ENCODE results near the gene IP6K3. TPM values are rescaled to one million over a fixed set of nuclear protein-coding genes. Genes with fewer than 3 reads are reported as not detected.

The IP6K3 gene
- total and polyA plus RNA-seq, 11 donors: 11.7 to 72.4 (median 30.8) TPM

DNA sequence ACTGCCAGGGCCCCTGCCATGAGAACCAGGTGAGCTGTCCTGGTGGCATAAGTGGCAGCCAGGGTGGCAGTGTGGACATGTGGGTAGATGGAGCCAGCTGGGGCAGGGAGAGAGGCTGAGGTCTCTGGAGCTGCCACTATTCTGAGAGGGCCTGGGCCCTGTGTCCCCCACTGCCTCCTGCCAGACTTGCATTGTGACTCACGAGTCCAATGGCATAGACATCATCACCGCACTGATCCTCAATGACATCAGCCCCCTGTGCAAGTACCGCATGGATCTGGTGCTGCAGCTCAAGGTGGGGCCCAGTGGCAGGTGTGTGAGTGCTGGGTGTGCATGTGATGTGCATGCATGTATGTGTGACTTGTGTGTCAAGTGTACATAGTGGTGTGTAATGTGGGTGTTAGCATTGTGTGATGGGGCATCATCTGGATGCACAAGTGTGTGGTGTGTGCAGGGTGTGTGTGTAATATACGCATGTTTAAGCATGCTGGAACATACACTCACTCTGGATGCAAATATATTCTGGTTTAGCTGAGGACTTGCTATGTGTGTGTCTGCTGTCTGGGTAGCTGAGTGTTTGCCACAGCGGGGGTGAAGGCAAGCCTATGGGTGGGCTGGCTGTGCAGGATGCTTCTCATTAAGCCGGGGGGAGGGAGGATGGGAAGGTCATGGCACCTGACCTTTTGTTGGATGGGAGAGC is 60.3 kb downstream of the IP6K3 start:
- intact Hi-C loops (cut with DNase I): no loop called here
- Histone ChIP-seq H3K36me3 (peaks cover 0 to 87% (median 51%) of the 10 kb centered on the region in 9 donors), H3K27me3 (no peaks in the 10 kb centered on the region), H3K4me1 (peaks cover 0 to 14% (median 3%) of the 10 kb centered on the region in 12 donors), H3K4me3 (no peak overlapping the region), H3K27ac (no peak overlapping the region), H3K9me3 (no peaks in the 10 kb centered on the region)
- WGBS, 4 donors: 75 to 86% (median 82%) methylated on average over 6 of the region's 6 CpGs
- DNase-seq (no peak), ATAC-seq (no peak)
- TF ChIP-seq POLR2A (IDR thresholded peaks at IDR 0.05): no peak
- TF ChIP-seq, protein P1, sequence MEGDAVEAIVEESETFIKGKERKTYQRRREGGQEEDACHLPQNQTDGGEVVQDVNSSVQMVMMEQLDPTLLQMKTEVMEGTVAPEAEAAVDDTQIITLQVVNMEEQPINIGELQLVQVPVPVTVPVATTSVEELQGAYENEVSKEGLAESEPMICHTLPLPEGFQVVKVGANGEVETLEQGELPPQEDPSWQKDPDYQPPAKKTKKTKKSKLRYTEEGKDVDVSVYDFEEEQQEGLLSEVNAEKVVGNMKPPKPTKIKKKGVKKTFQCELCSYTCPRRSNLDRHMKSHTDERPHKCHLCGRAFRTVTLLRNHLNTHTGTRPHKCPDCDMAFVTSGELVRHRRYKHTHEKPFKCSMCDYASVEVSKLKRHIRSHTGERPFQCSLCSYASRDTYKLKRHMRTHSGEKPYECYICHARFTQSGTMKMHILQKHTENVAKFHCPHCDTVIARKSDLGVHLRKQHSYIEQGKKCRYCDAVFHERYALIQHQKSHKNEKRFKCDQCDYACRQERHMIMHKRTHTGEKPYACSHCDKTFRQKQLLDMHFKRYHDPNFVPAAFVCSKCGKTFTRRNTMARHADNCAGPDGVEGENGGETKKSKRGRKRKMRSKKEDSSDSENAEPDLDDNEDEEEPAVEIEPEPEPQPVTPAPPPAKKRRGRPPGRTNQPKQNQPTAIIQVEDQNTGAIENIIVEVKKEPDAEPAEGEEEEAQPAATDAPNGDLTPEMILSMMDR (IDR thresholded peaks at IDR 0.05): no peak

DNA sequence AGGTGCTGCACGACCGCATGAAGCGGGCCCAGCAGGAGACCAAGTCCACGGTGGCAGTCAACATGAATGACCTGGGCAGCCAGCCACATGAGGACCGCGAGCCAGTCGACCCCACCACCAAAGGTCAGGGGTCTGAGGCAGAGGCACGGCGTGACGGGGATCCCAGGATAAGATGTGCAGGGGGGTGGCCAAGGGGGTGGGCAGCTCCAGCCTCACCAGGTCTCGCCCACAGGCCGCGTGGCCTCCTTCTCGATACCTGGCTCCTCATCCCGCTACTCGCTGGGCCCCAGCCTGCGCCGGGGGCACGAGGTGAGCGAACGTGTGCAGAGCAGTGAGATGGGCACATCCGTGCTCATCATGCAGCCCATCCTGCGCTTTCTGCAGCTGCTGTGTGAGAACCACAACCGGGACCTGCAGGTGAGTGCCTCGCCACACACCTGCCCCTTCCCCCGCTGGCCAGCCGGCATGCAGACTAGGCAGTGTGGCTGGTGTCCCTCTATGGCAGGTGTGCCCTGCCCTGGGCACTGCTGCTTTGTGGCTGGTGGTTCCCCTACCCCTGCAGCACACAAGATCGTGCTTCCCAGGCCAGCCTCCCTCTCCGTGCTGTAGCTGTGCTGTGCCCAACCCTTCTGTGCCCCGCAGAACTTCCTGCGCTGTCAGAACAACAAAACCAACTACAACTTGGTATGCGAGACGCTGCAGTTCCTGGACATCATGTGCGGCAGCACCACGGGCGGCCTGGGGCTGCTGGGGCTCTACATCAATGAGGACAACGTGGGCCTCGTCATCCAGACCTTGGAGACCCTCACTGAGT is 61.1 kb downstream of the IP6K3 start:
- Histone ChIP-seq H3K27ac (no peak overlapping the region), H3K4me3 (no peak overlapping the region), H3K4me1 (peaks cover 0 to 9% (median 0%) of the 10 kb centered on the region in 12 donors), H3K36me3 (peaks cover 0 to 85% (median 49%) of the 10 kb centered on the region in 9 donors), H3K9me3 (no peaks in the 10 kb centered on the region), H3K27me3 (no peaks in the 10 kb centered on the region)
- DNase-seq (no peak), ATAC-seq (no peak)
- TF ChIP-seq, protein P1 (IDR thresholded peaks at IDR 0.05): no peak
- TF ChIP-seq POLR2A (IDR thresholded peaks at IDR 0.05): no peak
- 90 to 95% (median 92%) methylated on average over 15 to 38 of the region's 38 CpGs for WGBS, 4 donors
- intact Hi-C loops (cut with DNase I): no loop called here

DNA sequence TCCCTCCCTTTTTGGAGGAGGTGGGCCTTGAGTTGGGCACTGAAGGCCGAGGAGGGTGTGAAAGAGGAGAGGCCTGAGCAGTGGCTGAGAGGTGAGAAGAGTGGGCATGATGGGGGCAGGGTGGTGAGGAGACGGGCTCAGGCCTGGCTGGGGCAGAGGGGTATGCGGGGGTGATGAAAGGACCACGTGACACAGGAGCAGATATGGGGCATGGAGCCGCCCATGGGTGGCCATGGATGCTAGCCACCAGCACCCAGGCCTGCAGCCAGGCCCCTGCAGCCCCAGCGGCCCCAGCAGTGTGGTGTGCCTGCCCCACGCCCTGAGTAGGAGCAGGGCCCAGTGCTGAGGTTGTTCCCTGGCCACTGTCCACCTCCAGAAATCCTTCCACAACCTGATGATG is 61.7 kb downstream of the IP6K3 start:
- 89 to 97% (median 96%) methylated on average over 5 to 7 of the region's 7 CpGs for WGBS, 4 donors
- H3K9me3 ChIP-seq: no peaks in the 10 kb centered on the region
- TF ChIP-seq, protein P1 (IDR thresholded peaks at IDR 0.05): no peak
- TF ChIP-seq POLR2A (IDR thresholded peaks at IDR 0.05): no peak
- no peaks in the 10 kb centered on the region for H3K27me3 ChIP-seq
- H3K27ac ChIP-seq: no peak overlapping the region
- peak in 1 of 5 donors; percentile 63 for DNase-seq
- H3K36me3 ChIP-seq: peaks cover 0 to 89% (median 51%) of the 10 kb centered on the region in 9 donors
- peaks cover 0 to 3% (median 0%) of the 10 kb centered on the region in 12 donors for H3K4me1 ChIP-seq
- no peak for ATAC-seq
- no peak overlapping the region for H3K4me3 ChIP-seq
- intact Hi-C loops (cut with DNase I): no loop called here

DNA sequence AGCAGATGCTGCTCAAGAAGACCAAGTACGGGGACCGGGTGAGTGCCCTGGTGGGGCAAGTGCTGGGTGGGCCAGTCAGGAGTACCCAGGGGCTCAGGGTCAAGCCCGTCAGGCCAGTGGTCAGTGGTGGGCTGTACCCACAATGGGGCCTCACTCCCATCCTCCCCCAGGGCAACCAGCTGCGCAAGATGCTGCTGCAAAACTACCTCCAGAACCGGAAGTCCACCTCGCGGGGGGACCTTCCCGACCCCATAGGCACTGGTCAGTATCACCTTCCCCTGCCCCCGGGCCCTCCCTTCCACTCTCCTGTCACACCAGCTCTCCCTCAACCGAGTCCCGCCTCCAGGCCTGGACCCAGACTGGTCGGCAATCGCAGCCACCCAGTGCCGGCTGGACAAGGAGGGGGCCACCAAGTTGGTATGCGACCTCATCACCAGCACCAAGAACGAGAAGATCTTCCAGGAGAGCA is 62.2 kb downstream of the IP6K3 start:
- Histone ChIP-seq H3K4me3 (no peak overlapping the region), H3K9me3 (no peaks in the 10 kb centered on the region), H3K27me3 (no peaks in the 10 kb centered on the region), H3K27ac (no peak overlapping the region), H3K4me1 (no peaks in the 10 kb centered on the region), H3K36me3 (peaks cover 0 to 93% (median 54%) of the 10 kb centered on the region in 9 donors)
- TF ChIP-seq, protein P1 (IDR thresholded peaks at IDR 0.05): no peak
- intact Hi-C loops (cut with DNase I): no loop called here
- DNase-seq (peak in 1 of 5 donors; percentile 52), ATAC-seq (no peak)
- WGBS, 4 donors: 95 to 96% (median 95%) methylated on average over 14 to 16 of the region's 16 CpGs

Measured in heart left ventricle (tissue), 16 donors.